Raji (cell line): ENCODE measurements around the gene USP54.

Experiments used
- POLR2A ChIP-seq: IDR thresholded peaks from 2 replicates; pipeline ENCODE4 v1.6.1; 2011; ENCODE audit warnings: low read depth, low read length, control low read depth; ENCODE audit not compliant: insufficient read depth

The USP54 gene

GRCh38 chr10:73590881-73591799 lies at the start of gene USP54:
Gene USP54, minus strand, starts transcription at chr10:73591342. Its CDS starts 15,684 bp downstream, at chr10:73575658.
- no peak for TF ChIP-seq POLR2A

GRCh38 chr10:73639286-73639685 lies 48.1 kb upstream of the USP54 start:
- no peak for TF ChIP-seq POLR2A

GRCh38 chr10:73635781-73636180 lies 44.6 kb upstream of the USP54 start:
- TF ChIP-seq POLR2A = no peak

- TF ChIP-seq POLR2A = no peak
These were observed 43.3 kb upstream of the USP54 start for GRCh38 chr10:73634421-73634820.

GRCh38 chr10:73629165-73629564 lies 38.0 kb upstream of the USP54 start:
- TF ChIP-seq POLR2A = peak; percentile 18; the same call in 1 of the 2 replicates

- no peak for TF ChIP-seq POLR2A
These were observed 37.3 kb upstream of the USP54 start for GRCh38 chr10:73628405-73628804.

GRCh38 chr10:73627300-73627699 lies 36.2 kb upstream of the USP54 start:
- no peak for TF ChIP-seq POLR2A

GRCh38 chr10:73625884-73626752 lies 35.0 kb upstream of the USP54 start:
- TF ChIP-seq POLR2A = peak; percentile 92

GRCh38 chr10:73625004-73625883 lies 34.1 kb upstream of the USP54 start:
- no peak for TF ChIP-seq POLR2A

- TF ChIP-seq POLR2A = no peak
These were observed 31.9 kb upstream of the USP54 start for GRCh38 chr10:73623056-73623455.

GRCh38 chr10:73614720-73615119 lies 23.6 kb upstream of the USP54 start:
- TF ChIP-seq POLR2A = no peak

GRCh38 chr10:73609116-73609515 lies 18.0 kb upstream of the USP54 start:
- TF ChIP-seq POLR2A = no peak

- TF ChIP-seq POLR2A = no peak
These were observed 10.4 kb upstream of the USP54 start for GRCh38 chr10:73601486-73601921.

- no peak for TF ChIP-seq POLR2A
These were observed 6.2 kb upstream of the USP54 start for GRCh38 chr10:73597346-73597745.

- no peak for TF ChIP-seq POLR2A
These were observed 2.7 kb upstream of the USP54 start for GRCh38 chr10:73593812-73594211.
